Adrenal gland (tissue), 5 donors: ENCODE data around the gene SPOCK2.

ENCODE experiments used
- POLR2A ChIP-seq, 2 donors: fragments of 450-650 bp; IDR thresholded peaks; one replicate each; pipeline ENCODE4 v1.6.1; 2017; ENCODE audit warnings: antibody characterized with exemption in 2 of 2, mild to moderate bottlenecking in 2 of 2, moderate library complexity in 1 of 2
- TF ChIP-seq, protein P1 (sequence below), 6 experiments: fragments of 450-650 bp in 4 of 6; fragments of 200-600 bp in 2 of 6; sonication (generic) in 1 of 6; IDR thresholded peaks; 1 replicate in 5 of 6; 2 replicates in 1 of 6; pipeline versions ENCODE4 v1.5.1 to v1.8.0; 2016 to 2021; ENCODE audit warnings: antibody characterized with exemption in 6 of 6, mild to moderate bottlenecking in 2 of 6, moderate library complexity in 1 of 6
- donor health status: DM: no; HTN: no; CAD: no.

DNA sequence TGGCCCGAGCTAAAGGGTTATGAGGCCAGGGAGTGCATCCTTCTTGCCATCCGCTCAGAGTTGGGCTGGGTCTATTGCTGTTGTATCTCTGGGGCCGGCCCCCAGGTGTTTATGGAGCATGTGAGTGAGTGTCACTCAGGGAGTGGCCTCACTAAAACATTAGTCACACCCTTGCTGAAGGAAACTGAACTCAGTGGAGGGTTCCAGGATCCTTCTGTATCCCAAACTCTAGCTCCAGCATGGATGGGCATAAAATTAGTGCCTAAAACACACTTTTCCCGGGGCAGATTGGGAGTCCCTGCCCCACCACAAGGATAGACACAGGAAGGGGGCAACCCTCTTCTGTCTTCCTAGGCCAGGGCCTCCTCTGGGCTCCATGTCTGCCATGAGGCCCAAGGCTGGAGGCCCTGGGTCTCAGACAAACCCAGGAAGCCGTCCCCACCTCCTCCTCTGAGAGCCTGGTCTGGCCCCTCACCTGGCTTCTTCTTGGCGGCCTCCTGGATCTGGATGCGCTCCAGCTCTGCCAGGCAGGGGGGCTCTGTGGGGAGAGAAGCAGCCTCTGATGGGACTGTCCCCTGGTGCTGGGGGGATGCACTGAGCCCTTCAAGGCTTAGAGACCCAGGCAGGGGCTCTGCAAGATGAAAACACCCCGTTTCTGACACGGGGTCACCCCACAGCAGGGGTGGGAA is 24.5 kb downstream of the SPOCK2 start:
- no peak for TF ChIP-seq POLR2A (IDR thresholded peaks at IDR 0.05)
- TF ChIP-seq, protein P1, sequence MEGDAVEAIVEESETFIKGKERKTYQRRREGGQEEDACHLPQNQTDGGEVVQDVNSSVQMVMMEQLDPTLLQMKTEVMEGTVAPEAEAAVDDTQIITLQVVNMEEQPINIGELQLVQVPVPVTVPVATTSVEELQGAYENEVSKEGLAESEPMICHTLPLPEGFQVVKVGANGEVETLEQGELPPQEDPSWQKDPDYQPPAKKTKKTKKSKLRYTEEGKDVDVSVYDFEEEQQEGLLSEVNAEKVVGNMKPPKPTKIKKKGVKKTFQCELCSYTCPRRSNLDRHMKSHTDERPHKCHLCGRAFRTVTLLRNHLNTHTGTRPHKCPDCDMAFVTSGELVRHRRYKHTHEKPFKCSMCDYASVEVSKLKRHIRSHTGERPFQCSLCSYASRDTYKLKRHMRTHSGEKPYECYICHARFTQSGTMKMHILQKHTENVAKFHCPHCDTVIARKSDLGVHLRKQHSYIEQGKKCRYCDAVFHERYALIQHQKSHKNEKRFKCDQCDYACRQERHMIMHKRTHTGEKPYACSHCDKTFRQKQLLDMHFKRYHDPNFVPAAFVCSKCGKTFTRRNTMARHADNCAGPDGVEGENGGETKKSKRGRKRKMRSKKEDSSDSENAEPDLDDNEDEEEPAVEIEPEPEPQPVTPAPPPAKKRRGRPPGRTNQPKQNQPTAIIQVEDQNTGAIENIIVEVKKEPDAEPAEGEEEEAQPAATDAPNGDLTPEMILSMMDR (IDR thresholded peaks at IDR 0.05): no peak
